ENCODE data around the gene RAD51B.

The RAD51B gene

DNA sequence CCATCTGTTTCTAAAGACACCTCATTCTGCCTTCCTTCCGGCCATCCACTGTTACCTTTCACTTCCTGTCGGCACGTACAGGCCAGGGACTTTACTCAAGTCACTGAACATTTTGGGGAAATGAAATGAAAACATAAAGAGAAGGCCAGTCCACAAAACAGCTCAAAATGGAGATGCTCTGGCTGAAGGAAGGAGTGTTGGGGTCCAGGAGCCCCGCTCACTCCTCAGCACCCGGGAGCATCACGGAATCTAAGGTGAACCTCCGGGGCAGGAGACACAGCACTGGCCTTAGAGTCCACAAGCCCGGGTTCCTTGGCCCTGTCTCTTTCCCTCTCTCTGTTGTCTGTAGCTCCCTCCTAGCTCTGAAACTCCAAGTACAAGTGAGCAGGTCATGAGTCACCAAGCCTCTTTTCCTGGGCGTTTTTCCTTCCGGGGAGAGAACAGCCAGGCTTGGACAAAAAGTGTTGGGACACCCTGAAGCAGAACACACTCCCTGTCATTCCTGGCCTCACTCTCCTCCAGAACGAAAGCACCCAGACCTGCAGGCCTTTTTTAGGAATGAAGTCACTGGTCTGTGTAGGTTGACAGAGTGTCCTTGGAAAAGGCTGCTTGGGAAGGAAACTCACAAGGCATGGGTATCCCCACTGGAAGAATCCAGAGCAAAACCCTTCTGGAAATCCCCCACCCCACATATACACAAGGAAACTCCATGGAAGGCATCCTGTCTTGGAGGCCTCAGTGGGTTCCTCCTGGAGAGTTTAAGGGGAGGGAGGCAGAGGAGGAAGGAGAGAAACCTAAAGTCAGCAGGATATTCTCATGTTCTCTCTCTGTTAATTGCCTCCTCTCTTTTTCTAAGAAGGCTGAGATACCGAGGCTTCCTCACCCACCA, 728.0 kb downstream of the RAD51B start:
- DNase-seq (ENCODE audit: low read depth in 2 of 2): no peak

DNA sequence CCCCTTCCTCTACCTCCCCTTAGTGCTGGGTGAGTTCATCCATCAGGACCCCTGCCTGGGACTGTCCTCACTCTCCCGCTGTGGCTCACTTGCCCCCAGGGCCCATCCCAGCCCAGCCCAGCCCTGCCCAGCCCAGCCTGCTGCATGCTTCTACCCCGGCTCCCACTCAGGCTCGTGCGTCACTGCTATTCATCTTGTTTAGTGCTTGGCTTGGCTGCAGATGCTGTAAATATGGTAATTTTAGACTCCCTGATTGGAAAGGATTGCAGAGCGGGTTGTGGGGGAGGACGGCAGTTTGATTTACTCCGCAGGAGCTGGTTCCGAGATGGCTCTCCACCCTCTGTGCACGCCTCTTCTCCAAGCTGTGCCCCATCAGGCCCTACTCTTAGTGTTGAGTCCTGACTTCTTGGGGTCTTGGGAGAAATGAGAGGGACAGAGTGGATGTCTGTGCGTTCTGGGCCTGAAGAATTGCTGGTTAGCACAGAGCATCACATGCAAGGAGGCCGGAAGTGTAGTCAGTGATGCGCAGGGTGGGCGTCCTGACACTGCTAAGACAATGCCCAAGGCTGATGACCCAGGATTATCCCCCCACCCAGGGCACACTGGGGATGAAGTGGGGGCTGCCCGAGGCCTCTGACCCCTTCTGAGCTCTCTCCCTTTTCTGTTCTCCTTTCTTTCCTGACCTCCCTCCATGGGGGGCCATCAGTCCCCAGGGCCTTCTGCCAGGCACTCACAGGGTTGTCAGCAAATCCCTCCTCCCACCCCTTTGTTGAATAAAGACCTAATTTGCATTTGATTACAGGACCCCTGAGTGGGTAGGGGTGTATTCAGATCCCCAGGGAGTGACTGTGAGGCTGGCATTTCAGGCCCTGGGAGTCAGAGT, 728.9 kb downstream of the RAD51B start:
- no peak for DNase-seq (ENCODE audit: low read depth in 2 of 2)

DNA sequence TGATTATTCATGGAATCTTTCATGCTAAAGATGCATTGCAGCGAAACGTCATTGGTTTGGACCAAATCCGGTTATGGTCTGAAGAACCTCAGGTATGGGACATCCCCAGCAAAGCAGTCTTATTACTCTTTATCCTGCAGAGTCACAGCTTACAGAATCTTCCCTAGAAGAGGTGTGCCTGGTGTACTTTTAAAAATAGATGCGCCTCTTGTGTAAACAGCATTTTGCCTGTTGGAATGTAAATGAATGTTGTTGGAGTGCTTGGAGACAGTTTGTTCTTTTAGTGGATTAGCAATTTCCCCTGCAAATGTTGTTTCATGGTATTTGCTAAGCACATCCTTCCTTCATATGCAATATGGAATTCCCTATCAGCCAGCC, 730.7 kb downstream of the RAD51B start:
- DNase-seq (ENCODE audit: low read depth in 2 of 2): no peak

DNA sequence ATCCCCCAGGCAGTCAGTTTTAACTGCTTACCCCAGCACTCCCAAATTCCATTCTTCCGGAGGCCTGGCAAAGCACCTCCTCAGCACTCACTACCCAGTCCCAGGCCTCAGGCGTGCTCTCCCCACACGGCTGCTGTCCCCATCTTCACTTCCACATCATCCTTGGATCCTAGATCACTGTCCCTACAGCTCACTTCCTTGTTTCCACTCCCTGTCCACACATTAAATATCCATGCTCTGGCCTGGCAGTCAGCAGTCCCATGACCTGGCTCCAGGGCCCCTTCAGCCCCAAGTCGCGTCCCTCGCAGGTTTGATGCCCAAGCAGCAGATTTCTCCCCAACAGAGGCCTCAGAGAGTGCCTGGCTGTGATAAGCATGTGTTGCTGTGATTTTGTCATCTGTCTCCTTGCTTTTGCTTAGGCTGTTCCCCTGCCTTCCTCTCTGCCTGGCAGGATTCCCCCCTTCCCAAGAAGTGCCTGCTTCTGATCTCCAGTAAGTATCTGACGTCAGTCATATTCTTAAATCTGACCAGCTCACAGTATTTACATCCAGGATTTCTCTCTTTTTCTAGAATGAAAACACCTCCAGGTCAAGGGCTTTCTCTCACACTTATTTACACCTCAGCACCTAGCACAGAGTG, 731.6 kb downstream of the RAD51B start:
- no peak for DNase-seq (ENCODE audit: low read depth in 2 of 2)

DNA sequence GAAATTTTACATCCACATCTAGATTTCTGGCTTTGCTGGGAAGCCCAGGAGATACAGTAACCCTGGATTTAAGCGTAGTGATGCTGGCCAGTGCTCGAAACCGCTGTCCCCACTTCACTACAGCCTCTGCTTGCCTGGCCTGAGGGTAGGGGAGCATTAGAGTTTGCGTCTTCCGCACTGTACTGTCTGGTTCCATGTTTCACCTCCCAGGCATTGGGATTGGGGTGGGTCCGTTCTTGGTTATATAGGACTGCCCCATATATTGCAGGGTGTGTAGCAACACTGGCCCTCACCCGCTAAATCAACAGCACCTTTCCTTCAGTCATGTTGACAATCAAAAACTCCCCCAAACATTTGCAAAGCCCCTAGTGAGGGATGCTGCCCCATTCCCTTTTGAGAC, 732.5 kb downstream of the RAD51B start:
- DNase-seq (ENCODE audit: low read depth in 2 of 2): no peak

DNA sequence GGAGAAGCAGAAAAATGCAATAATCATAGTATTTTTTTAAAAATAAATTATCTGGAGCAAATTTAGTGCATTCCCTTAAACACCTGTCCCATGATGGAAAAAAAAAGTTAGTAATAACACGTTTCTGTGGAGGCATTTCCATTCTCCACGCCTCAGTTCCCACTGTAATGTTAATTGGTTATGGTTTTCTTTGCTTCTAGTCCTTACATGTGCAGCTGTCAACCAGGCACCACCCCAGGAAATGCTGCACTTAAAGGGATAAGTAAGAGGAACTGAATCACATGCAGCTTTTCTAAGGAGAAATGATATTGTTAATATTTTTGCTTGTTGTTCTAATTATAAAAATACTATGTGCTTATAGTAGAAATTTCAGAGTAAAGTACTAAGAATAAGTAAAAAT, 733.0 kb downstream of the RAD51B start:
- DNase-seq (ENCODE audit: low read depth in 2 of 2): no peak

DNA sequence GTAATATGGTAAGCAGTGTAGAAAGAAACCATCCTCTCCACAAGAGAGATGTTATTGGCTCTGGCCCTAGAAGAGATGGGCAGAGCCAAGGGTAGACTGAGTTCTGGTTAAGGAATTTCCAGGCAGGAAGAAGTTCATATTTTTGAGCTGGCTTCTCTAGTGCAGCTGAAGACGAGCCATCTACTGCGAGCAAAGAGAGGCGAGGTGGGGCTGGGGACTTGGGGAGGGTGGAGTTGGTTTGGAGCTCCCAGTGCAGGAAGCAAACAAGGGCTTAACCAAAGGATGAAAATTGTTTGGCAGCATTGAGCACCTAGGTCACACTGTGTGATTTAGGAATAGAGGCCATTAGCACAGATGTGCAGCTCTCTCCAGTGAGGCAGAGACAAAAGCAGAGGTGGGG, 733.7 kb downstream of the RAD51B start:
- DNase-seq (ENCODE audit: low read depth in 2 of 2): no peak

DNA sequence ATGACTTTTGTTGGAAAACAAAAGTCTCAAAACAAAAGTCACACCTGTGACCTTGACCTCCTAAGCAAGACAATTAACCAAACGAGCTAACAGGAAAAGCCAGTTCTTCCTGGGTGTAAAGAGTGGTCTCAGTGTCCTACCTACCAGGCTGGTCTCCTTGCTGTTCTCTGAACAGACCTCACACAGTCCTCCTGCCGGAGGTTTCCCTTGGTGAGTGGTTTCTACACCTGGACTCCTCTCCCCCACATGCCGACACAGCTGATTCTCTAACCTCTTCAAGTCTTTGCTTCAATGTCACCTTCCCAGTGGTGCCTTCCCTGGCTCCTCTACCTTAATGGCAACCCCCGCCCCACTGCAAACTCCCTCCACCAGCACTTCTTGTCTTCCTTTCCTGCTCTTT, 734.7 kb downstream of the RAD51B start:
- no peak for DNase-seq (ENCODE audit: low read depth in 2 of 2)

DNA sequence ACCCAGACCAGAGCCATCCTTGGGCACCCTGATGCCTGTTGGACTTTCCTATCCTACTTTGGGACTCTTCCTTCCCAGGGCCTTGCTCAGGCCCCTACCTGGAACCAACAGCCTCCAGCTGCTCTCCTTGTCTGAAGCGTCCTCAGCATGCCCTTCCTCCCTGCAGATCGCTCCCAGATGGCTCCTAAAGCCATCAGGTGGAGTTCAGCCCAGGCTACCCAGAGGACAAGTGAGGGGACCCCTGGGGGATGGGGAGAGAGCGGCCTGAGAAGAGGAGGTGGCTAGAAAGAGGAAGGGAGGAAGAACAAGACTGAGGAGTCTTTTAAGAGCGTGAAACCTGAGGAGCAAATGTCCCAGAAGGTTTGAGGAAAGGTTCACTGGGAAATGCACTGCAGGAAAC, 736.7 kb downstream of the RAD51B start:
- DNase-seq (ENCODE audit: low read depth in 2 of 2): no peak

DNA sequence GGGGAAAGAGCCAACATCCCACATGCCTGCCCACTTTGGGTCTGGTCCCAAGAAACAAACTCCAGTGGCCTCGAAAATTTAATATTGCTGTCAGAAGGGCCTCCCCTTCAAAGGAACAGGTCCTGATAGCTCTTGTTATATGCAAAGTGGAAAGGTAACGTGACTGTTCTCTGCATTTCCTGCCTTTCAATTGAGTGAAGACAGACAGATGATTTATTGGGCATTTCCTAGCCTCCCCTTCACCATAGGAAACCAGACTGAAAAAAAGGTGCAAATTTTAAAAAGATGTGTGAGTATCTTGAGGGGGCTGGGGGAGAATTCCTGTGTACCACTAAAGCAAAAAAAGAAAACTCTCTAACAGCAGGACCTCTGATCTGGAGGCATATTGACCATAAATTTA, 738.1 kb downstream of the RAD51B start:
- DNase-seq (ENCODE audit: low read depth in 2 of 2): no peak

DNA sequence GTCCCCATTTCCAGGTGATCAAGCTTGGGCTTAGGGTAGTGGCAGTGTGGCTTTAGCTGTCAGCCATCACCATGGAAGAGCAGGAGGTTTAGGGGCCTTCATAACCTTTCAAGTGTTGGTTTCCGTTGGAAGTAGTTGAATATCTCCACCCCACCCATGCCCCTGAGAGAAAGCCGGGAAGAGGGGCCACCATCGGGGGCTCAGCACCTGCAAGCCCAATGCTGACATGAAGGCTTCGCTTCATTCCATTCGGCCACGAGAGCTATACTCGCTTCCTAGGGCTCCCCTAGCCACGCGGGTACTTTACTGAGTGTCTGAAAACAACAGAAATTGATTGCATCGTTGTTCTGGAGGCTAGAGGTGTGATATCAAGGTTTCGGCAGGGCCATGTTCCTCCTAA, 738.5 kb downstream of the RAD51B start:
- no peak for DNase-seq (ENCODE audit: low read depth in 2 of 2)

DNA sequence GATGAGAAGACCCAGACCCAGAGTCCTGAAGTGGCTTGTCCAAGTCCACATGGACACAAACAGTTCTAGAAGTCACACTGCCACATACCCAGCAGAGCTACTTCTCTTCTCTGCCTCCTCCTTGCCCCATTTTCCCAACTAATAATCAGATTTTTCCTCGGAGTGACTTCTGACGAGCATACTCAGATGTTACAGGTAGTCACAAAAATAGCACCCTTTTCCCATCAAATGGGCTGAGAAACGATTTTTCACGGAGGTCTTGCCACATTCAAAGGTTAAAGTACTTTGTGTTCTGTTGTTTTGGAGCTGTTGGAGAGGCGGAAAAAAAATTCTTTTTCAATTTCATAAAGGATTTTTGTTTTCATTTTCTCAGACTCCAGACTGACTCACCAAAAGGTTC, 740.4 kb downstream of the RAD51B start:
- DNase-seq (ENCODE audit: low read depth in 2 of 2): no peak

DNA sequence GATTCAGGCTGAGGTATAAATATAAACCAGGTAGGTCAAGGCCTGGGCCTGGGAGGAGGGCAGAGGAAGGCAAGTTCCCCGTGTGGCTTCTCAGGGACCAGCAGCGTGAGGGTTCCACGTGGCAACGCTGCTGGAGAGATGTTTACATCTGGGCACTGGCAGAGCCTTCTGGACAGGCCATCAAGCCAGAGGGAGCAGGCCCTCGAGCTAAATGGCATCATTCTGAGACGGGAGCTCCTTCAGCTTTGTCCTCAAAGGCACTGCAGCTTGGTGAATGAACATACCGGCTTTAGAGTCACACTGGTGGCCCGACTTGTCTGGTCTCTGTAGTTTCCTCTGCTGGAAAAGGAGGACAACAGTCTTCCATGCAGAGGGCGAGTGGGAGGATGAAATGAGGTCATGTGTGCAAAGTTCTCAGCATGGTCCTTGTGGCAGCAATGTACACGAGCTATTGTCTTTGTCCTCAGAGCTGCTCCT, 742.0 kb downstream of the RAD51B start:
- no peak for DNase-seq (ENCODE audit: low read depth in 2 of 2)

DNA sequence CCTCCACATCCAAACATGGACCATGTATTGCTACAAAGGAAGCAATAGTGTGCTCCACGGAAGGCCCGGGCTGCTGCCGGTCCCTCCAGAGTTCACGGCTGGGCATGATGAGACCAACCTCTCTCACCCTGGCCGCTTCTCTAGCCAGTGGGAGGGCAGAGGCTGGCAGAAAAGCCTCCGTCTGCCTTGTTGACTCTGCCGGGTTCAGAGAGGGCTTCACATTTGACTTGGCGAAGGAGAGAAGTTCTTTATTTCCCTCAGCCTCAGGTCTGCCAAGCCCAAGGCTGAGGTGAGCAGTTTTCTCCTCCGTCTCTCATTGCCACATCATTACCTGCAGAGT, 743.3 kb downstream of the RAD51B start:
- DNase-seq (ENCODE audit: low read depth in 2 of 2): no peak

DNA sequence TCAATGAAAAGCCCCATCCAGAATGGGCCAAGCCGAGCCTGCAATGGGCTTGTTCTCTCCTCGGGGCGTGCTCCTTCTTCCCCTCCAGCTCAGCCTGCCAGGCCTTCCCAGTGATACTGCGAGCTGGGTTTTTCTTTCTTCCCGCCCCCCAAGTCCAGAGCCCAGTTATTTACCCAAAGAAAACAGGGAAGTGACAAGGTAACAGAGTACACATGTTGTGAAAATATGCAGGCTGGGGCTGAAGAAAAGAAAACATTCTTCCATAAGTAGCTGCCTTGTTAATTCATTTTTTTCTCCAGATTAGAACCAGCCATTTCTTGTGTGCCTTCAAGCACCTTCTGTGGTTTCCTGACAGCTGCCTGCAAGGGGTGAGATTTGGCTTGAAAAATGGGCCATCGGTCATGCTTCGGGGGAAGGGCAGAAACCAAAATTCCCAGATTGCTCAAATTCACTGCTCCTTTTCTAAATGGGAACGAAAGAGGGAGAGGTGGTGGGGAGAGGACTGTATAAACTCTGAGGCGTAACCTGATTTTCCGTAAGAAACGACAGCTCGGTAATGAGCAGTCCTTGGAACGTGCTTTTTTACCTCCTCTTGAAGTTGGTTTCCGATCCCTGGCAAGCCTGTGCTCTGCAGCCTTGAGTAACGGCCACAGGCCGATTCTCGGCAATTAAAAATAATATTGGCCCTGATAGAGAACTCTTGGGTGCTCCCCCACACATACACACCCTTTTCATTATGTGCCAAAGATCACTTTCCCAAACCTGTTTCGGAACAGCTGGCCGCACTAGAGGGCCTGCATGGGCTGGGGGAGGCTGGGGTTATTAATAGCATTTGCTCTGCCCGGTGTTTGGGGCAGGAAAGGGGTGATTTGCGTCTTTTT, 743.9 kb downstream of the RAD51B start:
- no peak for DNase-seq (ENCODE audit: low read depth in 2 of 2)

DNA sequence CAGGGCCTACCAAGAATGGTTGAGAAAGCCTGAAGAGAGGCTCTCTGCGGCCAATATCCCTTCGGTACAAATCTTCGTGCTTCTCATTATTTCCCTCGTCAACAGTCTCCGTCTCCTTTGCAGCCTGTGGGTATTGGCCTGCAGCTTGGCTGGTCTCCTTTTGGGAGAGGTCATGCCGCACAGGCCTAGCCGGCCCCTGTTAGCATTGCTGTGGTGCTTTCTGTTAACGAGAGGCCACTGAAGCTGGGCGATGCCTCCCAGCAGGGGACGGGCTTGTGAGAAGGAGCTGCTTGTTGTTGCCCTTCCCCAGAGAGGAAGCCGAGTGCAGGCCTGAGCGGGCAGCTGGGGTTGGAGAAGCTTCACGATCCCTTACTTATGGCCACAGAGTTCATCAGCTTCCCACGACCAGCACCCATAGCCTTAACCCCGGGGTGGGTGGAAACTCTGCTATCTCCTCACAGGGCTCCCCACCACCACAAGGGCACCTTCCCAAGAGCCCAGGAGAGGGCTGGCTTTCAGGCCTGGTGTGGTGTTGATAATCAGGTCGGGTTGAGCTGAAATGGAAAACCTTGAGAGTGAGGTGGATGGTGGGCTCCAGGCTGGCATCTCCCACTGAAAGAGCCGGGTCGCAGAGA, 744.7 kb downstream of the RAD51B start:
- DNase-seq (ENCODE audit: low read depth in 2 of 2): no peak

DNA sequence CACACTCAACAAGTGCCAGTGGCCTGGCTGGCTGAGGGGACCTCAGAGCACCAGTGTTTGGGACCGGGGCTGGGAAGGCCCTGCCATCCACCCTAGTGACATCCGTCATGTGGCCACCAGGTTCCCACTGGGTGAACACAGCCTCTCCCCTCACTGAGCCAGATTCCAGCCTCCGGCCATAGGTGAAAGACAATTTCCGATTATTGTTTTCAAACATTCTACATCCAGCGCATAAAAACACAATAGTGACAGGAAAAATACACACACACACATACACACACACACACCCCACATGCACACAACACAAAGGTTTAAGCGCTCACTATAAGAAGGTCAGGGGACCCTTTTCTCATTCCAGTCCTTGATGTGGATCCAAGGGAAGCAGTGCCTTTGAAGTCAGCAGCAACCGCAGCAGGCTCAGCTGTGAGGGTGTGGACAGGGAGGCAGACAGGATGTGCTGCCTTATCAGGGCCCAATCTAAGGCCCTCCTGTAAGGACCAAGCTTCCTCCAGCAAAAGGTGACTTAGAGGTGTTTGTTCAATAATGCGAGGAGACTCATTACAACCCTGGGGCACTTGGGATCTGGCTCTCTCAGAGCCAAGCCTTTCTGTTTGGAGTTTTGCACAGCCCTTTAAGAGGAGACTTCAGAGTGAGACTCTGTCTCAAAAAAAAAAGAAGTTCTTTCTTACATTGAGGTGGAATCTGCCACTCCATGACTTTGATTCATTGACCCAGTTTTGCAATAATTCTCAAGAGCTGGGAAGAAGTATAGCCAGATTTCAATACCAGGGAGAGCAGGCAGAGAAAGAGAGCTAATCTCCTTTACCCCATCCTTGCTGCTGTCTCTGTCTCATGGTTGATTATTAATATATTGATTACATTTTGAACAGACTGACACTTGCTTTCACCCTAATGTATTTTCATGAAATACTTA, 745.5 kb downstream of the RAD51B start:
- no peak for DNase-seq (ENCODE audit: low read depth in 2 of 2)

DNA sequence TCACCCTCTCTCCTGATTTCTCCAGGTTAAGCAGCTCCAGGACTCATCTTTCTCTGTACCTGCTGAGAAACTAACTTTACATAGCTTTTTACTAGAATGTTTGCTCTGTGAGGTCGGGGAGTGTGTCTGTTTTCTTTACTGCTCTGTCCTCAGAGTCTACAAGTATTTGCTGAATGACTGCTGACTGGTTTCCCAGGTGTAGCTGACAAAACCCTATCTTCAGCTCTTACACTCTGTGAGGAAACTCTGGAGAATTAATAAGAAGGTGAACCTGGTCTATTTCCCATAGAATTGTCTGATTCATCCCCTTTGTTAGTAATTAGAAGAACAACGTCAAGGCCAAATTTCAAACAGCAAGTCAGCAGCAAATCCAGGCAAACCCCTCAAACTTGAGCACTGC, 746.5 kb downstream of the RAD51B start:
- no peak for DNase-seq (ENCODE audit: low read depth in 2 of 2)

DNA sequence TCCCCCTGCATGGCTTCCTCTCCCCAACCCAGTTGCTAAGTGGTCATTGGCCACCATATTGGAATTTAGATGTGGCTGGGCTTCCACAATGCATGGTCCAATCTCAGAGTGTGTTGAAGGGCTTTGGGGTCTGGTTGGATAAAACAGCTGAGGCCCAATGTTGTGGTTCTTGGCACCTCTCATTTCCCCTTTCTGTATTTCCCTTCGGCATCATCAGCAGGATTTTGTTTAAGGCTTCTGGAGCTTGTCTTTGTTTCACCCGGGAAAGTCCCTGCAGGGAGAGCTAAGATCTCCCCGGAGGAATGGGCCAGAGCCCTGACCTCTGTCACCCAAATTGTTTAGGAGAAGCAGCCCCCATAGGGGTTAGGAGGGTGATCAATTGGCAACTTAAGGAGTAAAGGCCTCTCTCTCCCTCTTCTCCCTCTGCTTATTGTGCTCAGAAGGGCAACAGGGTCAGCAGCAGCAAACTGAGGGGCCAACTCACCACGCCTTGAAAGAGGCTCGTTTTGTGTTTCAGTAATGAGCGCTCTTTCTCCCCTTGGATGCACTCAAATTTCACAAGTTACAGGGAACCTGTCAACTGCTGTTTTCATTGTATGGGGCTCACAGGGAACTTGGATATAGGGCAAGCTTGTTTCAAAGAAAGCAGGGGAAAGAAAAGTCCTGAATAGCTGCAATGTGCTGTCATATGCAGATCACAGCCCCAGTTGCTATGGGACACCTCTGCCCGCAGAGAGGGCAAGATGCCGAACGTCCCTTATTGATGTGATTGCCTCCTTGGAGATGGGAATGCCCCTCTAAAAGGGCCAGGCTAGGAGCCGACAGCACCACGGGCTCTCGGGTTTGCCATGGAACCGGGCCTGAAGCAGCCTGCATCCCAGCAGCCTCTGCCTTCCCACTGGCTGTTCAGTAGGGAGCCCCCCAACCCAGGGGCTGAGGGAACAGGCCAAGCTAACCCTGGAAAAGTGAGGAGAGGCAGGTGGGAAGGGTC, 749.6 kb downstream of the RAD51B start:
- no peak for DNase-seq (ENCODE audit: low read depth in 2 of 2)
